Mucosa of gallbladder (tissue), 1 donor: Measurements from ENCODE around the gene MRTFA. TPM values are rescaled to one million over a fixed set of nuclear protein-coding genes. Genes with fewer than 3 reads are reported as not detected.
A peak's percentile ranks its signal among the peaks of the same experiment; 100 is the strongest.
"Not testable (repeated sequence)": the region's sequence is repeated elsewhere in the genome, so short reads cannot be mapped to it uniquely, and the experiment has no call there.

Experiments used
- DNase-seq: peaks from one replicate; pipeline ENCODE4 v3.0.0-alpha.2; 2020; ENCODE audit warnings: low spot score
- total RNA-seq: library from RNA; stranded (reverse); gene quantifications from one replicate; pipeline ENCODE4 v1.2.1, GENCODE V29; 2021
- donor health status: DM: no; HTN: no; CAD: no.

The MRTFA gene
- total RNA-seq, 1 donor from 2014 or later: 44.1 TPM

DNA sequence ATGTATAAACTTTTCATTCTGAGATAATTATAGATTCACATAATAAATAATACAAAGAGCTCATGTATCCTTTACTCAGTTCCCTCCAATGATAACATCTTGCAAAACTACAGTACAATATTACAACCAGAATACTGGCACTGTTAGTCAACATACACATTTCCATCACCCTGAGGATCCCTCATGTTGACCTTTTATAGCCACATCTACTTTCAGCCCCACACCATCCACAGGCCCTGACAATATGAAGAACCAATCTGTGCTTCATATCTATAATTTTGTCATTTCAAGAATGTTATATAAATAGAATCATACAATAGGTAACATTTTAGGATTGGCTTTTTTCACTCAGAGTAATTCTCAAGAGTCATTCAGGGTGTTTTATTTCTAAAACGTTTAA lies 115.5 kb downstream of the MRTFA start:
- no peak for DNase-seq

DNA sequence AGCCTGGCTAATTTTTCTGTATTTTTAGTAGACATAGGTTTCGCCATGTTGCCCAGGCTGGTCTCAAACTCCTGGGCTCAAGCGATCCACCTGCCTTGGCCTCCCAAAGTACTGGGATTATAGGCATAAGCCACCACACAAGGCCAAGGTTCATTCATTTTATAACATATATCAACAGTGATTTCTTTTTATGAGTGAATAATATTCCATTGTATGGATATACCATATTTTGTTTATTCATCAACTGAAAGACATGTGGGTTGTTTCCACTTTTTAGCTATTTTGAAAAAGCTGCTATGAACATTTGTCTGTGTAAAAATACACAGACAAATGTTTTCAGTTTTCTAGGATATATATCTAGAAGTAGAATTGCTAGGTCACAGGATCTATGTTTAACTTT lies 116.0 kb downstream of the MRTFA start:
- DNase-seq: no peak

DNA sequence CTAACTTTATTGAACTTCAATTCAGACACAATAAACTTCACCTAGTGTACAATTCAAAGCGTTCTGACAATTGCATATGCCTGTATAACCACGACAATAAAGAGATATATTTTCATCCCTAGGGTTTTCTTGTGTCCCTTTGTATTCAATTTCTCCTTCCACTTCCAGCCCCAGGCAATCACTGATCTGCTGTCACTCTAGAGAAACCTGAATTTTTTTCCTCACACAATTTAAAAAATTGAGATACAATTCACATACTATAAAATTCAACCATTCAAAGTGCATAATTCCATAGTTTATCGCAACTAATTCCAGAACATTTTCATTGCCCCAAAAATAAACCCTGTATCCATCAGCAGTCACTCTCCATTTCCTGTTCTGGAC lies 116.6 kb downstream of the MRTFA start:
- no peak for DNase-seq

DNA sequence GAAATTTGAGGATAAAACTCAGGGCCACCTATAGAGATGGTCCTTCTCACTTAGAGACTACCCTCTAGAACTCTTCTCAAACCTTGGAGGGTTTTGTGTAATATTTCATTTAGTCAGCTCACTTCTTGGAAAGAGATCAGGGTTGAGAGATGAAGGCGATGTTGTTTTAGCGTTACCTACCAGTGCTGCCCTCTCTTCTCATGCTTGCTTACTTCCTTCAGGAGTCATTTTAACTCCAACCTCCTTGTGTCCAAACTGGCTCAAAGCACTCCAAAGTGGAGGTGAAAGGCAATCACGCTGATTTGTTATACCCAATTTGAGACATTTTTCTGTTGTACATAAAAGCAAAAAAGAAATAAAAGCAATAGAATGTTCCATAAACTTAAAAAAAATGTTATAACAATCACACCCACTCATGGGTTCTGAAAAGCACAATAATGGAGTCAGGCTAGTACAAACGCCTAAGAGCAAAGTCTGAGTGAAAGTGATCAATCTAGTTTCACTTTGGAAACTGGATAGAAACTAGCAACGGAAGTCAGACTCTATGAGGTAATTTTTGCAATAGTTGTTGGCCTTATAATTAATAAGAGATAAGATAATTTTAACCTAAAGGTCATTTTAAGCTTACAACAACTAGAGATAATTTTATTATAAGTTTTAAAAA lies 117.1 kb downstream of the MRTFA start:
- DNase-seq: no peak

DNA sequence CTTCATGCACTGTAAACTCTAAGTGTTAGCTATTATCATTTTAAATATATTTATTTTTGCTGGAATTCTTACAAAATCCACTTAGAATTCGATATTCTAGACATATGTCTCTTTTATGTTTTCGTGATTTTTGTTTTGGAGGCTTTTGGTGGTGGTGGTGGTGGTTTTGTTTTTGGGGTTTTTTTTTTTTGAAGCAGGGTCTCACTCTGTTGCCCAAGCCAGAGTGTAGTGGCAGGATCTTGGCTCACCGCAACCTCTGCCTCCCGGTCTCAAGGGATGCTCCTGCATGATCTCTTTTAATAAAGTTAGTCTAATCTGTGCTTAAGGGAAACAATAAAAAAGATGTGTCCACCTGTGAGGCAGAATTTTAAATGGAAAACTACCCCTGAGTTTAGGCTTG lies 117.7 kb downstream of the MRTFA start:
- no peak for DNase-seq

DNA sequence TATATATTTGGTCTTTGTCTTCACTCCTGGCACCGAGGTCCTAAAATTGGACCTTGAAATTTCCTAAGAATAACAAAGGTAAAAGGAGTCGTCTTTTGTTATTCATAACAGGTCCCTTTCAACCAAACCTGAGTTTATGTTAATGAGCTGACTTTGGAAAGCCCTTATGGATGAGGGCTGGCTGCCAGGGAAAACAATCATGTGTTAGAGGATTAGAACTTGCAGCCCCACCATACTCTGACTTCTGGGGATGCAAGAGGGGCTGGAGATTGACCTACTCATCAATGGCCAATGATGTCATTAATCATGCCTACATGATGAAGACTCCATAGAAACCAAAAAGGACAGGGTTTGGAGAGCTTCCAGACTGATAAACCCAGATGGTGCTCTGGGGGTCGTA lies 118.9 kb downstream of the MRTFA start:
- DNase-seq: no peak

DNA sequence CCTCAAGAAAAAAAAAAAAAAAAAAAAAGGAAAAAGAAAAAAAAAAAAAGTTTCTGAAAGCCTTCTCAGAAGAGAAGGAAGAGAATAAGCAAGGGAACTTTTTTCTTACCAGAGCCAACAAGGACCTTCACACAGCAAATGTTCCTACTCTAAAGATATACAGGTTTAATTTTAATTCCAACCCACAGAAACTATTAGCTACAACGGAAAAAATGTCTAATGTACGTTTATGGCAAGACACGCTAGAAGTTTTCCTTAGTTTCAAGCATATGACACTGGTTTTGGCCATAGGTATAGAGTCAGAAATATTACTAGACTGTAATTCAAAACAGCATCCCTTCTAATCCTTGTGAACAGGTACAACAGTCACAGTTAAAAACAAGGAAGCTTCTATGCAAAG lies 120.1 kb downstream of the MRTFA start:
- no peak for DNase-seq

DNA sequence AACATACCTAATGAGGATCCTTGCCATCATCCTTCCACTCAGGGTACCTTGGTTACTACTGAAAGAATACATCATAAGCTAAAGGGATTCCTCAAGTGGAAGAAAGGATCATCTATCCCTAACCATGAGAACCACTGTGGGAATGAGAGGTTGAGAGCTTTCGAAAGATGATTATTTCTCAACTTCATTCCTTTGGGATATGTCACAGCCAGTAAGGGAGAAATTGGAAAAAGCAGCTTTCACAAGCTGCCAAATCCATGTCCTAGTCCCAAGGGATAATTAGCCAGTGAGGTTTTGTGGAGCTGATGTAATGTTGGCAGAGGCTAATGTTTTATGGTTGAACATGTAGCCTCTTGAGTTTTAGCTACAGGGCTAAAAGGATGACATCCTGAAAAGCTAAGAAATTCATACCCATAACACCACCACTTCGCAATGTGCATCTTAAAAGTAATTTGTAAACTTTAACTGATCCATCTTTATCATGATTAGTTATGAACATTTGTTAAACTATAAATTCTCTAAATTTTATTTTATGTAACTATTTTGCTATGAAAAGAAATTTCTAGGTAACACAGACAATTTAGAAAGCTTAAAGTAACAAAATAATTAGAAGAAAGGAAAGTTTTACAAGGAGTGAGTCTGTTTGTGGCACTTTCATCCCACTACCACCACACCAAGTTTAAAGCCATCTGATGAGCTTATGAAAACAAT lies 123.9 kb downstream of the MRTFA start:
- DNase-seq: peak; percentile 43

DNA sequence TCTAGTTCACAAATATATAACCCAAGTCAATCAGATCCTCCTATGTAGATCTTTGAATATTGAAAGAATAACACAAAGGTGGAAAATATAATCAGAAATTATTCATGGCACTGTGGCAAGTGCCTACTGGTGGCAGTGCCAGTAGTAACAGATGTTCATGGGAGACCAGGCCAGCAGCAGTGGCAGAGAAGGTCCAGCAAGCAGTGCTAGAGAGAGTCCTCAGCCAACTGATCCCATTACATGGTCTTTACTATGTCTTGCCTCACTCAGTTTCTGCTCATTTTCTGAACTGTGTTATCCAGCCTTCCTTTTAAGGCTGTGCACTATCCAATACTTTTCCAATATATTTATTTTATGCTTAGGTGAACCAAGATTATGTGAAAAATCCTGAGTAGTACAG lies 124.9 kb downstream of the MRTFA start:
- no peak for DNase-seq

DNA sequence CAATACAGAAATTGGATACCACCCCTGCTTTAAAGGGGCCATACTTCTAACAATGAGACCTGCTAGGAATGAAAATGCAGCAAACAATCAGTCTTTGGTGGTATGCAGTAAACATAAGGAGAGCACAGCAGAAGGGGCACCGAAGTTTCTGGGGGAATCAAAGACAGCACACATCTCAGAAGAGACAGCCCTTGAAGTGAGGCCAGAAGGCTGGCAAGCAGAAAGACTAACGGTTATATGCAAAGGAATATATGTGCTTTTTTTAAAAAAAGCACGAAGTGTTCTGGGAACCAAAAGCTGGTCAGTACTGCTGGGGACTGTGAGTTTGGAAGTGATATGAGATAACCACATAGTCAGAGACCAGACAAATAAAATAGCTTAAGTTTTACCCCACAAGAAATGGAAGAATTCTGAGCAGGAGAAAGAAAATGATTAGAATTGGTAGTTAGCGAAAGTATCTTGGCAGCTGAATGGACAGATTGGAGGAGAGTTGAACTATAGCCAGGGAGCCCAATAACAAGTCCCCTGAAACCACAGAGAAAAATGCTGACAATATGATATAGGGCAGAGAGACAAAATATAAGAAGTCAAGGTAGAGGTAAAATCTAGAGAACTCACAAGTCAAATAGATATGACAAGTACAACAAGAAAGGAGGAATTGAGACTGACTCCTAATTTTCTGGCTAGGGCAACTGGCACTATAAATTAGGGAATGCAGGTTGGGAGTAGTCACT lies 125.7 kb downstream of the MRTFA start:
- DNase-seq: no peak

DNA sequence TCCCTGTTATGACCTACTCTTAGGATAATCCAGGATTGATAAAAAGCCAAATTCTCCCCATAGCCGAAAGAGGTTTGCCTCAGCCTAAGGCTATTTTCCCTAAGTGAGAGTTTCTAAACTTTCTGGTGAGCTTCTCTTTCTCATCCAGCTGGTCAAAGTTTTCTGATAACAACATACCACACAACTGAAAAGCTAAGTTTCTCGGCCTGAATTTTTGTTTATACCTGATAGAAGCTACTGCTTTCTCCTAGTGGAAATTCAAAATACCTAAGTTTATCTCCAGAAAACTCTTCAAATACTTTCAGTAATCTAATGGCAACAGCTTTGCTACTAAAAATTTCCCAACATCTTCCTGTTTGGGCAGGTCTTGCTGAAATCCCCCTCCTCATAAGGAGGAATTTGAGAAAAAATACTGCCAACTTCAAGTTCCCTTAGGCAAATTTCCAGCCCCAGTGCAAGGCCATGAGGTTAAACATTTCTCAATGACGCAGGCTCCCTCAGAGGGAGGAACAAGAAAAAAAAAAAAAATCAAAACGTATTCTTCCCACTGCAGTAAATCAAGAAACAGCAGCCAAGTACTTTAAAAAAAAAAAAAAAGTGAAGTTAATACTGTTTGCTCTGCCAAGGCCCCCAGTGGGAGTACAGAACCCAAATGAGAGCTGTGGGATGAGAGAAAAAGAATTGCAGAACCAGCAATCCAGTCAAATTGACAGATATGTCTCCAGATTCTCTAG lies 127.0 kb downstream of the MRTFA start:
- peak; percentile 62 for DNase-seq

DNA sequence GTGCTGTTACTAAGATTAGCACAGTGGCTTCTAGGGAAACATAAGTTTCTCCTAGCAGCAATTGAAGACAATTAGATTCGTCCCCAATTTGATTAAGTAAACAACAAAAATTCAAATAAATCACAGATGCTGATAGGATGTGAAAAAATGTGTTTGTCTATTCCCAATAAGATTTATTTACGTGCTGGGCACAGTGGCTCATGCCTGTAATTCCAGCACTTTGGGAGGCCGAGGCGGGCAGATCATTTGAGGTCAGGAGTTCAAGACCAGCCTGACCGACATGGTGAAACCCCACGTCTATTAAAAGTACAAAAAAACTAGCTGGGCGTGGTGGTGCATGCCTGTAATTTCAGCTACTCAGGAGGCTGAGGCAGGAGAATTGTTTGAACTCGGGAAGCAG lies 128.5 kb downstream of the MRTFA start:
- DNase-seq: not testable (repeated sequence)

DNA sequence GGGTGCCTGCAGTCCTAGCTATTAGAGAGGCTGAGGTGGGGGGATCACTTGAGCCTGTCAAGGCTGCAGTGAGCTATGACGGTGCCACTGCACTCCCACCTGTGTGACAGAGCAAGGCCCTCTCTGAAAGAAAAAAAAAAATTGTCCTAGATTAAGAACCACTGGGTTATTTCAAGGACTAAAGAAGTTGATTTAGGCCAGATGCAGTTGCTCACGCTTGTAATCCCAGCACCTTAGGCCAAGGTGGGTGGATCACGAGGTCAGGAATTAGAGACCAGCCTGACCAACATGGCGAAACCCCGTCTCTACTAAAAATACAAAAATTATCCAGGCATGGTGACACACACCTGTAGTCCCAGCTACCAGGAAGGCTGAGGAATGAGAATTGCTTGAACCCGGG lies 129.0 kb downstream of the MRTFA start:
- DNase-seq: no peak

DNA sequence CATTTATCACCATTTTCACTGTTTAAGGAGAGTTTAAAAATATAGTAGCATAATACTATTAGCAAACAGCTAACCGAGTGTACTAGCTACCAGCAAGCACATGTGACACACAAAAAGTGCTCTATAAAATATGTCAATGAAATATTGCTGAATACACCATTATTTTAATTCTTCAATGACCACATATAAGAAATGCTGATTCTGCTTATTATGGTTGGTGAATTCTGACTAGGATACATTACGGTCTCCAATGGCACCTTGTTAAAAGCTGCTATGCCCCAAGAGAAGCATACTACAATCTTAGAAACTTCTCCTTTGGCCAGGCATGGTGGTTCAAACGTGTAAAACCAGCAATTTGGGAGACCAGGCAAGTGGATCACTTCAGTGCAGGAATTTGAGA lies 129.8 kb downstream of the MRTFA start:
- no peak for DNase-seq

DNA sequence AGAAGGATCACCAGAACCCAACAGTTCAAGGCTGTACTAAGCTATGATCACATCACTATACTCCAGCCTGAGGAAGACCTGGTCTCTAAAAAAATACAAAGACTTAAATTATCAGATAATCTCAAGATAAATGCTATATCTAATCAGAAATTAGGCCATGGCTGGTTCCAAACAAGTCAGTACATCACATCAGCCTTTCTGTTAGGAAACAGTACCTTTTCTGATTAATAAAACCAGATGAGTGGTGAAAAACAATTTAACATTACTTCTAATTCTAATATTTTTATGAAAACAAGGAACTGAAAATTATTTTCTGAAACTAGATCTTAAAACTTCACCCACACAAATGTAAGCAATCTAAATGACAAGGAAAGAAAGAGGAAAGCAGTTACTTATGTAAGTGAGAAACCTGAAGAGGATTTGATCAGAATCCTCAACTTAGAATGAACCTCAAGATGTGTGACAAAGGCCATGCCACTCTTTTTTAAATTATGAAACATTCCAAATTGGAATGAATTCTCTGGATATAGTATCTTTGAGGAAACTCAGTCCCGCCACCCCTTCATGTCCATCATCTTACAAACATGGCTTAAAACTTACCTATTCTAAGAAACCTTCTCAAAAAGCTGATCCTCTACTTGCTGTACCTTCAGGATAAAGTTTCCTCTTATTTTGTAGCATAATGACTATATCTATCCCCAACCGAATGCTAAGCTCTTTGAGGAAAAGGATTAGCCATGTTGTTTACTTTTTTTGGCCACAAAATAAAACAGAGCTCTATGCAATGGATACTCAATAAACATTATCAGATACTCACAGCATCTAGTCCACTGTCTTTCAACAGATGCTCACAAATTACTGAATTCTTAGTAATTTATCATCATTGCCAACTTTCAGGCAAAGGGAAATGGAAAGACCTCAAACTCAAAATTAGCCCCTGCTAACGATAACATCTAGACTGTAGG lies 132.0 kb downstream of the MRTFA start:
- DNase-seq: no peak

DNA sequence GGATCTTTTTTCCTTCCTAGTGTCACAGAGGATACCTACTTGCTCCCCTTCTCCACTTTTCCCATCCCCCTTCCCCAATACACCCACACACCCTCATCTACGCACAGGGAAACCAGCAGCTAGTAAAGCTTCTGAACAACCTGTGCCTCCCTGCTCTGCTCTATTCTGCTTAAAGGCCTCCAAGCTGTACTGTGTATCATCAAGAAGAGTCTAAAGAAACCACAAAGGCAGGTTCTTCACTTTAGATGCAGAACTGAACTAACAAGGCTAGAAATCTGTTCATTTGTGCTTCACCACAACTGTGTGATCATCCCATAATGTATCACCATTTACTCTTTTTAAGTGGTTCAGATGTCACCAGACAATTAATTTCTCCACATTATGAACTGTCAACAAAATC lies 133.6 kb downstream of the MRTFA start:
- DNase-seq: no peak

DNA sequence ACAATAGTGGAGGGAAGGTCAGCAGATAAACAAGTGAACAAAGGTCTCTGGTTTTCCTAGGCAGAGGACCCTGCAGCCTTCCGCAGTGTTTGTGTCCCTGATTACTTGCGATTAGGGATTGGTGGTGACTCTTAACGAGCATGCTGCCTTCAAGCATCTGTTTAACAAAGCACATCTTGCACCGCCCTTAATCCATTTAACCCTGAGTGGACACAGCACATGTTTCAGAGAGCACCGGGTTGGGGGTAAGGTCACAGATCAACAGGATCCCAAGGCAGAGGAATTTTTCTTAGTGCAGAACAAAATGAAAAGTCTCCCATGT lies 136.1 kb downstream of the MRTFA start:
- DNase-seq: not testable (repeated sequence)

DNA sequence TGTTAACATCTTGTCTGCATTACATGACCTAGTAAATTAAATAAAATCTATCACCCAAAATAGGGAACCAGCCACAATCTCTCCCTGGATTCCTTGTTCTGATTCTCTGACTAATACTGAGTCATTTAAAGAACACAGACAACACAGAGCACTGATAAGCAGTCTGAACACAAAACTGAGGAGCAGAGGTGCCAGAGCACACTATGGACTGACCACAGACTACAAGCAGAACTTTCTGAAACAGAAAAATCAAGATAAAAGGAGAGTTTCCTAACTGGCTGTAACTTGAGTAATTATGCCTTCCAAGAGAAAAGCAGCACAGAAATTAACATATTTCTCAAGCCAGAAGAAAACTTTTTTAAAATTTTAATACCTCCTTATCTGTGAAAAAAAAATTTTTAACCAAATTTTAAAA lies 137.3 kb downstream of the MRTFA start:
- peak; percentile 28 for DNase-seq

DNA sequence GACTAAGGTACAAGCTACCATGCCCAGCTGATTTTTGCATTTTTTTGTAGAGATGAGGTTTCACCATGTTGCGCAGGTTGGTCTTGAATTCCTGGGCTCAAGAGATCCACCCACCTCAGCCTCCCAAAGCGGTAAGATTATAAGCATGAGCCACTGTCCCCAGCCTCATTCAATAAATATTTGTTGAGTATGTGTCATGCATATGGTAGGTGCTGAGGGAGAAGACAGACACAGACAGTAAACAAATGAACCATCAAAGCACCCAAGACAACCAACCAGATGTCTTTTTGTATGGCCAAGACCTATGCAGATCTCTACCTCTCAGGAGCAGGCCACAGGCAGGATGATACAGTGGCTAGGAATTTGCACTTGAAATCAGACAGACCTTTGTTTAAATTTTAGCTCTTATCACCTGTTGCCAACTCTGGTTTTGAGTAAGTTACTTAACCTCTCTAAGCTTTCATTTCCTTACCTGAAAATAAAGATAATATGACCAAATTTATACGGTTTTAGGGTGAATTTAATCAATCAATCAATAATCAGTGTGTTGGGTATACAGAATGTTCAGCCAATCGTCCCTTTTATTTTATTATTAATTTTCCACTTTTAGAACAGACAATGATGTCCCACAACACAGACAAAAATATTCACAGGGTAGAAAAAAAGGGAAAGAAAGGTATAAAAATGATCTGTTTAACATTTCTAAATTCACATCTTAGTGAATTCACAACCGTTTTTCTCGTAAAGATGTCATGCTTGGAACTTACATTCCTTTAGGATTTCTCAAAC lies 137.9 kb downstream of the MRTFA start:
- DNase-seq: no peak

DNA sequence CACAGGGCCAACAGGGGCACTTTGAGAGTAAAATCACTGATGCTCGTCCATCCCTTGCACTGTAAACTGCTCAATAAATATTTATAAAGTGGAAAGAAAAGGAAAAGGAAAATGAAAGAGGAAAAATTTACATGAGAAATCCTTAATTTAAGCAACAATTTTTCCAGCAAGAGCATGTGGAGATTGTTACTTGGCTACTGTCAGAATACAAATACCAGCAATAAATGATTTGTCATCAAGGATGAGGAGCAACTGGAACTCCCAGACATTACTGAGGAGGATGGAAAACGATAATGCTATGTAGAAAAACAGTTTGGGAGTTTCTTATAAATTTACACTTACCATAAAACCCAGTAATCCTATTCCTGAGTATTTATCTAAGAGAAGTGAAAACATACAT lies 143.1 kb downstream of the MRTFA start:
- DNase-seq: no peak
